GM21360 (cell line): ENCODE results near the gene ACP2.
A peak's percentile ranks its signal among the peaks of the same experiment; 100 is the strongest.

Experiments used
- ATAC-seq: cut with Tn5 transposase; IDR thresholded peaks from one replicate; pipeline ENCODE4 v1.9.1; 2021; ENCODE audit warnings: mild to moderate bottlenecking, moderate library complexity; ENCODE audit not compliant: unreplicated experiment

Gene ACP2, protein sequence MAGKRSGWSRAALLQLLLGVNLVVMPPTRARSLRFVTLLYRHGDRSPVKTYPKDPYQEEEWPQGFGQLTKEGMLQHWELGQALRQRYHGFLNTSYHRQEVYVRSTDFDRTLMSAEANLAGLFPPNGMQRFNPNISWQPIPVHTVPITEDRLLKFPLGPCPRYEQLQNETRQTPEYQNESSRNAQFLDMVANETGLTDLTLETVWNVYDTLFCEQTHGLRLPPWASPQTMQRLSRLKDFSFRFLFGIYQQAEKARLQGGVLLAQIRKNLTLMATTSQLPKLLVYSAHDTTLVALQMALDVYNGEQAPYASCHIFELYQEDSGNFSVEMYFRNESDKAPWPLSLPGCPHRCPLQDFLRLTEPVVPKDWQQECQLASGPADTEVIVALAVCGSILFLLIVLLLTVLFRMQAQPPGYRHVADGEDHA

DNA sequence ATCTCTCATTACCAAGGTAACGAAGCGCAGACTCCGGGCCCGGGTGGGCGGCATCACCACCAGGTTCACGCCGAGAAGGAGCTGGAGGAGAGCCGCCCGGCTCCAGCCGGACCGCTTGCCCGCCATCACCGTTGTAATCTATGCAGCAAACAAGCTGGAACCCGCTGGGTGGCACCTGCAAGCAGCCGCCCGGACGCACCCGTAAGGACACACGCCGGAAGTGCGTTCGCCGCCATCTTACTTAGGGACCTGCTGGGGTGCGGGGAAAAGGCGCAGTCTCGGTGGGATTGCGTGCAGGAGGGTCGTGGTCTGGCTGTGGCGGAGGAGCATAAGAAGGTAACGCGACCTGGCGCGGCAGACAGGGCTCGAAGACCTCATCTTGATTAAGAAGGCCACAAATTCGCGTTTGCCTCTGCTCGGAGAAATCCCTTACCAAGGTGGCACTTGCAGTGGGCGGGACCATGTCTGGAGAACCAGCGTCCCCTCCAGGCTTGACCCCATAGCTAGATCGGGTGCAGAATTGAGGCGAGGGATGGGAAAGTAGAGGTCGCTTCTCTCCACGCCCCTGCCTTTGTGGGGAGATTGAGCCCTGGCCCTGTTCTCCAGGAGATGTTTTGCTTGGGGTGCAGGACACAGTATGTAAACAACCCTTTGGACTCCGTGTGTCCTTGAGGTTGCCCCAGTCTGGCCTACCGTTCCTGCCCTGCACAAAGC is at the start of gene ACP2:
ACP2 (minus strand) TSS at position 151 of the 714 bp plus-strand sequence; CDS start at position 126, 25 bp downstream.
- ATAC-seq: peak; percentile 75

DNA sequence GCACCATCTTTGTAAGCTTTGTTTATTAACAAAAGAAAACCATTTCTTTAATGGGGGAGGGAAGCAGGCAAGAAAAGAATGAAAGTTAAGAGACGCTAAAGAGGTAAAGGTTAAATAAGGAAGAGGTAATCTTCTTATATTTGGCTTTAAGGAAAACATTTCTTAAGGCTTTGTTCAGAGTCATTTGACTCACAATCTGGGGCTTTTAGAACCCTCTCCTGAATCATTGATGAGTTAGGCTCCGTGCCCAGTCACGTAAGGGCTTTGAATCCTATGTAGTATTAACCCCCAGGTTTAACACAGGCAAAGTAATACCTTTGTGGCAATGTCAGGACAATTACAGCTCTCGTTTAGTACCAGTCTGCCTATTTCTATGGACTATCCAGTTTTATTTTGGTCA is 47.4 kb upstream of the ACP2 start:
- no peak for ATAC-seq

DNA sequence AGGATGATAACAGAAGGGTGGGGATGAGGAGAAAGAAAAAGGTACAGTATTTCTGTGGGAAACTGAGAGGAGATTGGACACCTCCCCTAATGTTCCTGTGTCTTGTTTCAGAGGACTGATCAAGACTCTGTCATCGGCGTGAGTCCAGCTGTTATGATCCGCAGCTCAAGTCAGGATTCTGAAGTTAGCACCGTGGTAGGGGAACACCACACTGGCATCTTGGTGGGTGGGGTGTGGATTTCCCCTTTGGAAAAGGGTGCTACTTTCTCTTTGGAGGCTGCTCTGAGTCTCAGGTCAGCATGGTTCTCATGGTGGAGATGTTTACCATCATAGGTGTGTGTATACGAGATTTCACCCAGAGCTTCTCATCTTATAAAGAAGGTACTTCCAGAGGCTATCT is 46.8 kb upstream of the ACP2 start:
- no peak for ATAC-seq

DNA sequence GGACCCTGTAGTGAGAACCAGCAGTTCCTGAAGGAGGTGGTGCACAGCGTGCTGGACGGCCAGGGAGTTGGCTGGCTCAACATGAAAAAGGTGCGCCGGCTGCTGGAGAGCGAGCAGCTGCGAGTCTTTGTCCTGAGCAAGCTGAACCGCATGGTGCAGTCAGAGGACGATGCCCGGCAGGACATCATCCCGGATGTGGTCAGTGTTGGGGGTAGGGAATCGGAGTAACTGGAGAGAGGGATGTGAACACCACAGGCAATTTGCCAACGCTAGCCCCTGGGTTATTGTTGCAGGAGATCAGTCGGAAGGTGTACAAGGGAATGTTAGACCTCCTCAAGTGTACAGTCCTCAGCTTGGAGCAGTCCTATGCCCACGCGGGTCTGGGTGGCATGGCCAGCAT is 41.2 kb upstream of the ACP2 start:
- ATAC-seq: no peak

DNA sequence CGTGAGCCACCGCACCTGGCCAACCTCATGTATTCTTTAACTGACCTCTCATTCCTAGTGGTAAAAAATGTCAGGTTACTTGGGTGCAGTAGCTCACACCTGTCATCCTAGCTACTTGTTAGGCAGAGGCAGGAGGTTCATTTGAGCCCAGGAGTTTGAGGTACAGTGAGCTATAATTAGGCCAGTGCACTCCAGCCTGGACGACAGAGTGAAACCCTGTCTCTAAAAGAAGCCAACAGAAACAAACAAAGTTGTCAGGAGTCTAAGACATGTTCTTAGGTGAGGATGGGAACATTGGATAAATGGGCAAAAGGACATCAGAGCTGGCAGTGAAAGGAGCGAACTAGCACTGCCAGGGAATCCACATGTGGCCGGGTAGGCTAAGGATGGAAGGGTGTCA is 39.5 kb upstream of the ACP2 start:
- no peak for ATAC-seq

DNA sequence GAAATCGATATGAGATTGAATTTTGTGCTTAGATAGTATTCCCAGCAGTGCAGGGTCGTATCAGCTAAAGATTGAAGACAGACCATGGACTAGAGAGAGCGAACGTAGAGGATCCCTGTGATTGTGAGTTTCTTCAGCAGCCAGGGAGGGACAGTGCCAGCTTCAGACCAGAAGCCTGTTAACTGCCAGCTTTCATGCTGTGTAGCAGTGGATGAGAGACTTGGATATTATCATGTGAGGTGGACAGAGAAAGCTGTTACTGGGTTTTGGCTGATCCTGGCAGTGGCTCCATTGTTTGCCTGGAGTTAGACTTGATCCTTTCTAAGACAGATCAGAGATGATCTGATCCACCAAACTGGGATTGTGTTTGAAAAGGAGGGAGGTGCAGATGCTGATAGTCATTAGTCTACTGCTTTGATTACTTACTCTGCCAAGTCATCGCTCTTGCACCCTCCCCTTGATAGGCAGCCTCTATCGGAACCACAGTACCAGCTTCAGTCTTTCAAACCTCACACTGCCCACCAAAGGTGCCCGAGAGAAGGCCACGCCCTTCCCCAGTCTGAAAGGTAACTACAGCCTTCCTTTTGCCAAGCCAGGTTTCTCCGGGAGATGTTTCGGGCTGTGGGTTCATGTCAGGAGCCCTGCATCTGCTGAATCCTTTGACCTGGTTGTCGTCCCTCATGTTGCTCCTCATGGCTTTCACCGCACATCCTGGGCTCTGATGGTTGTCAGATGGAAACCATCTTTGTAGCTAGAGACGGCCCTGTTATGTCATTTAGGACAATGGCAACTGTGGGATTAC is 37.6 kb upstream of the ACP2 start:
- ATAC-seq: no peak

DNA sequence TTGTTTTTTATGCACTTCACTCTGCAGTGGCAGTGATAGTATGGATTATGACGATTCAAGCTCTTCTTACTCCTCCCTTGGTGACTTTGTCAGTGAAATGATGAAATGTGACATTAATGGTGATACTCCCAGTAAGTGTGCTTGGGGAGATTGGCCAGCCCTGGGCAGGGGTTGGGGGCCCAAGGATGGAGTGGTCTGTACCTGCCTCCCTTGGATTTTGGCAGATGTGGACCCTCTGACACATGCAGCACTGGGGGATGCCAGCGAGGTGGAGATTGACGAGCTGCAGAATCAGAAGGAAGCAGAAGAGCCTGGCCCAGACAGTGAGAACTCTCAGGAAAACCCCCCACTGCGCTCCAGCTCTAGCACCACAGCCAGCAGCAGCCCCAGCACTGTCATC is 35.5 kb upstream of the ACP2 start:
- no peak for ATAC-seq

DNA sequence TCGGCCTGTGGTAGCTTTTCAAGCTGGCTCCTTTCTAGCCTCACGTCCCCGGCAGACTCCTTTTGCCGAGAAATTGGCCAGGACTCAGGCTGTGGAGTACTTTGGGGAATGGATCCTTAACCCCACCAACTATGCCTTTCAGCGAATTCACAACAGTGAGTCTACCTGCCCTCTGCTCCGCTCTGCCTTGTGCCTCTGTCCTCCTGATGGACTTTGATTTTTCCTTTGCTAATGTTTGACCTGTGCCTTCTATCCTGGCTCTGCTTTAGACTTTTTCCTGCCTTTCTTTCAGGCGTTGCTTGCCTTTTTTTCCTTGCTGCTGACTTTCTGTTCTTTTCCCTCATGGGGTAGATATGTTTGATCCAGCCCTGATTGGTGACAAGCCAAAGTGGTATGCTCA is 33.8 kb upstream of the ACP2 start:
- ATAC-seq: no peak

DNA sequence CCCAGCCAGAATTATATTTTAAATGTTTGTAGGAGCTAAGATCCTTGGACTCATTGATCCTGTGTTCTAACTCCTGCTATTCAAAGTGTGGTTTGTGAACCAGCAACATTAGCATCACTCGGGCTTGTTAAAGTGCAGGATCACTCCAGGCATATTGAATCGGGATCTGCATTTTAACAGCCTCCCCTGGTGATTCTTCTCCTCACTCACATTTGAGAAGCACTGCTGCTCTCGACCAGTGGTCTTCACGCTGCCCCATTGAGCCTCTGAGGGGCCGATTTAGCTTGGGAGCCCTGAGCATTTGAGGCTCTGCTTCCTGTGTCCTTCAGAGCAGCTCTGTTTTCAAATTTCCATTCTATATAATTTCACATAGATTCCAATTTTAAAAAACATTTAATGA is 32.2 kb upstream of the ACP2 start:
- ATAC-seq: no peak

DNA sequence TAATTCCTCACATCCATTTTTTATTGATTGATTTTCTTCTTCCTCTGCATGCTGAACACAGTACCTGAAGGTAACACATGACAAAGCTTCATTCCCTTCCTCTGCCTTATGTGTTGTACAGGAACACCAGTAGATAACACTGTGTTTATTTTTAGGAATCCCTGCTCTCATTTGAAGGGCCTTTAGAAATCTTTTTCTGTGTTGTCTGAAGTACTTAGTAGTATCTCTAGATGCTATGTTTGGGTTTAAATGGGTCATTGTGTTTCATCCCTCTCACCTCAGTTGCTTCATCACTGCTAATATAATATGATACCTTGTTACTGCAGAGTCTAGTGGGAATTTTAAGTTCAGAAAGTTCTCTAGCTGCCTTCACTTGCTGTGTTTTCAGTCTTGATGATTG is 31.5 kb upstream of the ACP2 start:
- ATAC-seq: no peak

DNA sequence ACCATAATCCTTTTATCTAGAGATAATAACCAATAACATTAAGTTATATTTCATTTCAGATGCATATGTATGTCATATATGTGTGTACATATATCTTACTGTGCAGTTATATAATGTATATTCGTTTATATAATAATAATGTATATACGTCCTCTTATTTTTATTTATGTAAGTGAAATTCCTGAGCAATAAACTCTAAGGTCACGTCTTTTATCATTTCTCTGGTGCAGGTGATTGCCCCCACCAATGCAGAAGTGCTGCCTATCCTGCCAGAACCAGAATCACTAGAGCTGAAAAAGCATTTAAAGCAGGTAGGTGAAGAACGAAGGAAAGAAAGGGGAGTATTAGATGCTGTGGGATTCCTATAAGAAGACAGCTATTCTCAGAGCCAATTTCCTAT is 30.2 kb upstream of the ACP2 start:
- no peak for ATAC-seq

DNA sequence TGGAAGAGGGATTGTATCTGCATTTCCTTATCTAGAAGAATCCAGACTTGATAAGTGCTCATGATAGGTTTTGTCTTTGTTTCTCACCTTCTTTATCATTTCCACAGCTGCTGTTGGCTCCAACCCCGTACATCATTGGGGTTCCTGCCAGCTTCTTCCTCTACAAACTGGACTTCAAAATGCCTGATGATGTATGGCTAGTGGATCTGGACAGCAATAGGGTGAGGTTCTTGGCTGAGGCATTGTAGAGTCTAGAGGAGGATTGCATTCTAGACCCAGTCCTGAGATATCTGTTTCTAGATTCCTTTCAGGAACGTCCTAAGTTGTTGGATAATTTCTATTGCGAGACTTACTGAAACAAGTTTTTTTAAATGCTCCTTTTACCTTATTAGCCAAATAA is 29.4 kb upstream of the ACP2 start:
- ATAC-seq: no peak

DNA sequence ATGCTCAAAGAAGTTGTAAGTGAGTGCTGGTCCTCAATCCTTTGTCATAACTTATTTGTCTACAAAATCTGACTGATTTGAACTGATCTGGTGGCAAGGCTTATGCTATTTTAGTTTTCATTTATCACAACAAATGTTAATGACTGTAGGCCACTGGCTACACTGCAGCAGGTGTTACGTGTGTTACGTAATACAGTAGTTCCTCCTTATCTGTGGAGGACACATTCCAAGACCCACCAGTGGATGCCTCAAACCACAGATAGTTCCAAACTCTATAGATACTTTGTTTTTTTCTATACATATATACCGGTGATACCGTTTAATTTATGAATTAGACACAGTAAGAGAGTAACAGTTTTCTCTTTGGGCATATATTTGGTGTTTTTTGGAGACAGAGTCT is 28.3 kb upstream of the ACP2 start:
- no peak for ATAC-seq

DNA sequence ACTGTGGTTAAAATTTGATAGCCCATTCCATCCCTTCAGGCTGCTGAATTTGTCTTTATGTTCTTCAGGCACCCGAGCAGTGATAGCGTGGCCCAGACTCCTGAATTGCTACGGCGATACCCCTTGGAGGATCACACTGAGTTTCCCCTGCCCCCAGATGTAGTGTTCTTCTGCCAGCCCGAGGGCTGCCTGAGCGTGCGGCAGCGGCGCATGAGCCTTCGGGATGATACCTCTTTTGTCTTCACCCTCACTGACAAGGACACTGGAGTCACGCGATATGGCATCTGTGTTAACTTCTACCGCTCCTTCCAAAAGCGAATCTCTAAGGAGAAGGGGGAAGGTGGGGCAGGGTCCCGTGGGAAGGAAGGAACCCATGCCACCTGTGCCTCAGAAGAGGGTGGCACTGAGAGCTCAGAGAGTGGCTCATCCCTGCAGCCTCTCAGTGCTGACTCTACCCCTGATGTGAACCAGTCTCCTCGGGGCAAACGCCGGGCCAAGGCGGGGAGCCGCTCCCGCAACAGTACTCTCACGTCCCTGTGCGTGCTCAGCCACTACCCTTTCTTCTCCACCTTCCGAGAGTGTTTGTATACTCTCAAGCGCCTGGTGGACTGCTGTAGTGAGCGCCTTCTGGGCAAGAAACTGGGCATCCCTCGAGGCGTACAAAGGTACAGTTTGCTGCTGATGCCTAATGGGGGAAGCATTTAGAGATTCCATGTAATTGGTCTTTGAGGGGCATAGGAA is 26.1 kb upstream of the ACP2 start:
- ATAC-seq: no peak

DNA sequence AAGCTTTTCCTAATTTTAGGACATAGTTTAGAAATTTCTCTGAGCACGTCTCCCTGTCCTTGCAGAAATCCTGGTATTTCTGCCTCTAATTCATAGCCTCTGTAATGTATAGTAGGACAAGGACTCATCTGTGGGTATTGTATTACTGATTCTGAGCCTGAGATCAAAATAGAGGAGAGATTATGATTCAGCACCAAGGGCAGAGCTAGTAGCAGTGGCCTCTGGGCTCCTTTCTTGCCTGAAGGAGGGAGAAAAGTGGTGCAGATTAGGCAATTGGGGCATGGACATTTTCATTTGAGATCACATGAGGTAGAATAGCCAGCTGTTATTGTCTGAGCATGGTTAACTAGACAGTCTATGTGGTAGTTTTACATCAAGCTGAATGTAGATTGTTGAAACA is 24.1 kb upstream of the ACP2 start:
- no peak for ATAC-seq

DNA sequence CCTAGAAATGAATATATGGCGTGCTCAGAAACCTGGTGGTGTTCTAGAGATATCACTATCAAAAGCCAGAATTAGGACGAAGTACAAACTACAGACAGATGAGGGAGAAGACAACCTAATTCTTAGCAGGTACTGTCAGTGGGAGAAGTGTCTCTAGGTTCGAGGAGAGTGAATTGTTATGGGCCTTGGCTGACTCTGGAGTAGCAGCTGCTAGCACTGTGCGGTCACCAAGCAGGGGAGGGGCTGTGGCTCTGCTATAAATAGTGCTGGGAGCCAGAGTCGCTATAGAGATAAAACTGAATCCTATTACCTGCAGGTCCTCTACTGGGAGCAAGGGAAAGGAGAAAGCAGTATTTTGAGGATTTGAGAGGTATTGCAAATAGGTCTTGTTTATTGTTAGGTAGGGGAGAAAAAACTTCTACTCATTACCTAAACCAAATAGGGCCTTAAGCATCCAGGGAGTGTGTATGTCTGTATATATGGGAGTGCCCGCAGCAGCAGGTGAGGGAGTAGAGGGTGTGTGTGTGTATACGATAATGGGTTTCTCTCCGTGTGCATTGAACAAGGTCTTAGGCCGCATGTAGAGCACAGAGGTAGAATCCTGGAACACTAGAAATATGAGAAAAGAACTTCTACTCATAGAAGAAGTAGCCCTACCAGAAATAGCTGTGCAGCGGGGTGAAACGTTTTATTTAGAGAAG is 23.5 kb upstream of the ACP2 start:
- no peak for ATAC-seq

DNA sequence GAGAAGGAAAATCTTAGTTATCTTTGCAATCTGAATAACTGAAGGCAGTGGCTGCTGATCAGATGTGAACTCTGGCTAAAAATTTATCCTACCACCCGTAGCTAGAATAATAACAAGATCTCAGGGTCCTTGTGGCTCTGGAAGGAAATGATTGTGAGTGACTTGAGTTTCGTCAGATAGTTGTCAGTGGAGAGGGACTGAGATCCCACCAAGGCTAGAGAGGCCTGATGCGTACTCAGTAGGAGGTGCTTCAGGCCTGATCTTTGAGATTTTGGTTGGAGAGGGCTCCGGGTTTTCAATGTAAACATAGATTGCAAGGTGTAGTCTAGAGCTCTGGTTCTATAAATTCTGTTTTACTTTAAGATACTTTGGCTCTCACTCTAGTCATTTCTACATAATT is 22.7 kb upstream of the ACP2 start:
- no peak for ATAC-seq

DNA sequence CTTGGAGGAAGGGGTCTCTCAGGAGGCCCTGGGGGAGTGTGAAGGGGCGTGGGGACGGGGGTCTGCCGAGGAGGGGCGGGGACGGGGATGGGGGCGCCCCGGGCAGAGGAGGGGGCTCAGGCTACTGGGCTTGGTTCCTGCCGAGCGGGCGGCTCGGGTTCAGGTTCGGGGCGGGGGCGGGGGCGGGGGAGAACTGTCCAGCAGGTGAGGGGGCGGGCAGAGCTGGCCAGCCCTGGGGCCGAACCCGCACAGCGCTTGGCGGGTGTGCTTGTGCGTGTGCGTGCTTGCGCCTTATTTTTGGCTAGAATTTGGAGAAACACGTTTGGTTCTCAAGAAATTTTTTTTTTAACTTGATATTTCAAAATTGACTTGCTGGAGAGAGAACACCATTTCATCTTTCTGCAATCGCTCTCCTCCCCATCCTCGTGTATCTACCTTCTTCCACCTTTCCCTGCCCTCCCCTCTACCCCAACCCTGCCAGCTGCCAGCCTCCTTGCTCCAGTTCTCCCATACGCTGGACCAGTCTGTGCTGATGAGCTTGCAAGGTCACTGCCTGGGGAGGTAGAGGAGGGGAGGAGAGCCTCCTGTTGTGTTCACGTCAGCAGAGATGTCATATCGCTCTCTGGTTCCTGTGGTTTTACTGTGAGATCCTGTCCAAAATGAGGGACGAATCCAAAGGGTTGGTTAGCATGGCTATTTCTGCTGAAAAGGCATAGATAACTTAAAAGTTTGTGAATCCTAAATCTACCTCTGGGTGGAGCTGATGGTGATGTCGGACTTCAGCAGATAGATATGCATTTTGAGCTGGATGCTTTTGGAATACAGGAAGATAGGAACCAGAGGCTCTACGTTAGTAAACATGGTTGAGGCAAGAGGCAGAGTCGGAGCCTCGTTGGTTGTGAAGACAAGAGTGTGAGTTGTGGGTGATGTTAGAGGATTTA is 22.0 kb upstream of the ACP2 start:
- ATAC-seq: no peak

DNA sequence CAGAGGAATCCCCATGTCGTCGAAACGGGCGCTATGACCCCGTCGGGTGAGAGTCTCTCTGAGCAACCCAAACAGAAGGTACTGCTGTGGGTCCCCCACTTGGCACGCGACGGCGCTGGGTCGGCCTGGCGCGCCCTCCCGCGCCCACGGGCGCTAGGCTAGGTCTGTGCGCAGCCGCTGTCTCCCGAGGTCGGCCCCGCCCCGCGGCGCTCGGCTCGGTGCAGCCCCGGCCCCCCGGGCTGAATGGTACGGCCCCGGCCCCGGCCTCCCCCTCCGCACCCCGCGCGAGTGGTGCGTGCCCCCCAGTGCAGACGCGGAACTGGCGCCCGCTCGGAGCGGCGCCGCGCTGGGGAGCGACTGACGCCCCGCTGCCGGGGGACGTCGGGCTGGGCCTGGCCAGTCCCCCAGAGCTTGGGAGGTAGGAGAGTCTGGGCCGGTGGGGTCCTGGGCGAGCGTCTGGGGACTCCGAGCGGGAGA is 21.3 kb upstream of the ACP2 start, which contains the start of gene MADD:
MADD (plus strand) TSS at position 305 of the 477 bp plus-strand sequence.
- ATAC-seq: peak; percentile 70
